WERI-Rb-1 (cell line): ENCODE results near the gene SLC4A11.

ENCODE experiments used
- DNase-seq: peaks from one replicate; pipeline ENCODE4 v3.0.0-alpha.2; 2020
- H3K27ac ChIP-seq: fragments of 250-450 bp; sonication (Bioruptor Pico); 2 replicates; pipeline ENCODE4 v1.5.1; 2020; ENCODE audit warnings: mild to moderate bottlenecking, moderate library complexity
- H3K27me3 ChIP-seq: fragments of 250-450 bp; sonication (Bioruptor Pico); 2 replicates; pipeline ENCODE4 v1.5.1; 2021; ENCODE audit warnings: mild to moderate bottlenecking, low read depth, moderate library complexity; ENCODE audit not compliant: insufficient read depth, severe bottlenecking
- H3K36me3 ChIP-seq: fragments of 250-450 bp; sonication (Bioruptor Pico); 2 replicates; pipeline ENCODE4 v1.5.1; 2020; ENCODE audit warnings: mild to moderate bottlenecking, moderate library complexity
- H3K4me3 ChIP-seq: 2 replicates; pipeline ENCODE4 v1.5.1; 2011; ENCODE audit warnings: low read depth, mild to moderate bottlenecking, control low read depth, low read length
- H3K9me3 ChIP-seq: fragments of 250-450 bp; sonication (Bioruptor Pico); 2 replicates; pipeline ENCODE4 v1.5.1; 2021; ENCODE audit warnings: mild to moderate bottlenecking, moderate library complexity; ENCODE audit not compliant: severe bottlenecking
- CTCF ChIP-seq: IDR thresholded peaks from 2 replicates; pipeline ENCODE4 v1.5.1; 2011; ENCODE audit warnings: low read depth, mild to moderate bottlenecking, control low read depth, inconsistent platforms, low read length

SLC4A11 gene

DNA sequence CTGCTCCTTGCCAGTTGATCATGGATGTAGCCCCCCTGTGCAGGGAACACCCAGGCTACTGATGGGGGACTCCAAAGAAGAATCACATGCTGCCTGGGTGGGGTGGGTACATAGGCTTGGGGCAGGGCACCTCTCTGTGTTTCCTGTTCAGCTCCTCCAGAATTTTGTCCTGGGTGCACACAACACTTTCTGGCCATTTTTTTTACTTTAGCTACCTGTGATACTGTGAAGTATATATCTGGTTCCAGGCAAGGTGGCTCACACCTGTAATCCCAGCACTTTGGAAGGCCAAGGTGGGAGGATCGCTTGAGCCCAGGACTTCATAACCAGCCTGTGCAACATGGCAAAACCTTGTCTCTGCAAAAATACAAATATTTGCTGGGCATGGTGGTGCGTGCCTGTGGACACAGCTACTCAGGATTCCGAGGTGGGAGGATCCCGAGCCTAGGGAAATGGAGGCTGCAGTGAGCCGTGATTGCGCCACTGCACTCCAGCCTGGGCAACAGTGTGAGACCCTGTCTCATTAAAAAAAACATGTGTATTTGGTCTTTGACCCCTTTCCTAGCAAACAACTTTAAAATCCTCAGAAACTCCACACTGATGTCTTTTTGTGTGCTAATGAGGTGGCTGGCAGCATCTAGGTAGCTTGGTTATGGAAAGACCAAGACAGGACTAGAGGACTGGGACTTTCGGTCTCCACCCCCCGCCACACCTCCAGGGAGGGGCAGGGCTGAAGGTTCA lies 14.1 kb downstream of the SLC4A11 start:
- H3K9me3 ChIP-seq: no peaks in the 10 kb centered on the region
- no peak overlapping the region for H3K27ac ChIP-seq
- DNase-seq: no peak
- H3K36me3 ChIP-seq: peaks cover 10% of the 10 kb centered on the region
- no peak for TF ChIP-seq CTCF
- H3K4me3 ChIP-seq: no peak overlapping the region
- H3K27me3 ChIP-seq: no peaks in the 10 kb centered on the region

- Histone ChIP-seq H3K4me3 (no peak overlapping the region), H3K27ac (no peak overlapping the region), H3K36me3 (peaks cover 10% of the 10 kb centered on the region), H3K9me3 (no peaks in the 10 kb centered on the region), H3K27me3 (no peaks in the 10 kb centered on the region)
- DNase-seq: no peak
- no peak for TF ChIP-seq CTCF
Measured at GRCh38 chr20:3223994-3224680, 14.9 kb downstream of the SLC4A11 start.

DNA sequence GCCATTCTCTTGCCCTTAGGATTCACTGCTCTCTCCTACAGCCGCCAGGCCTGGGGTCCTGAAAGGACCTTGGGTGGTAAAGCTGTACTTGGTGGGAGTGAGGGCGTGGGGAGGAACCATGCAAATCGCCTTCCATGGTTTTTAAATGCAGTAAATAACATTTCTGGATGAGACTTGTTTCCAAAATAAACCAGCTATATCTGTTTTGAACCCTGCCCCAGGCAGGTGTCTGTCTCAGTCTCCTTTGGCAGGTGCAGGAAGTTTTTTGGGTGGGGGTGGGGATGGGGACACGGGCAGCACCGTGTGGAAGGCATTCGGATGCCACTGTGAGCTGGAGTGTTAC lies 15.4 kb downstream of the SLC4A11 start:
- Histone ChIP-seq H3K4me3 (no peak overlapping the region), H3K36me3 (peaks cover 10% of the 10 kb centered on the region), H3K27ac (no peak overlapping the region), H3K27me3 (no peaks in the 10 kb centered on the region), H3K9me3 (no peaks in the 10 kb centered on the region)
- DNase-seq: no peak
- no peak for TF ChIP-seq CTCF

DNA sequence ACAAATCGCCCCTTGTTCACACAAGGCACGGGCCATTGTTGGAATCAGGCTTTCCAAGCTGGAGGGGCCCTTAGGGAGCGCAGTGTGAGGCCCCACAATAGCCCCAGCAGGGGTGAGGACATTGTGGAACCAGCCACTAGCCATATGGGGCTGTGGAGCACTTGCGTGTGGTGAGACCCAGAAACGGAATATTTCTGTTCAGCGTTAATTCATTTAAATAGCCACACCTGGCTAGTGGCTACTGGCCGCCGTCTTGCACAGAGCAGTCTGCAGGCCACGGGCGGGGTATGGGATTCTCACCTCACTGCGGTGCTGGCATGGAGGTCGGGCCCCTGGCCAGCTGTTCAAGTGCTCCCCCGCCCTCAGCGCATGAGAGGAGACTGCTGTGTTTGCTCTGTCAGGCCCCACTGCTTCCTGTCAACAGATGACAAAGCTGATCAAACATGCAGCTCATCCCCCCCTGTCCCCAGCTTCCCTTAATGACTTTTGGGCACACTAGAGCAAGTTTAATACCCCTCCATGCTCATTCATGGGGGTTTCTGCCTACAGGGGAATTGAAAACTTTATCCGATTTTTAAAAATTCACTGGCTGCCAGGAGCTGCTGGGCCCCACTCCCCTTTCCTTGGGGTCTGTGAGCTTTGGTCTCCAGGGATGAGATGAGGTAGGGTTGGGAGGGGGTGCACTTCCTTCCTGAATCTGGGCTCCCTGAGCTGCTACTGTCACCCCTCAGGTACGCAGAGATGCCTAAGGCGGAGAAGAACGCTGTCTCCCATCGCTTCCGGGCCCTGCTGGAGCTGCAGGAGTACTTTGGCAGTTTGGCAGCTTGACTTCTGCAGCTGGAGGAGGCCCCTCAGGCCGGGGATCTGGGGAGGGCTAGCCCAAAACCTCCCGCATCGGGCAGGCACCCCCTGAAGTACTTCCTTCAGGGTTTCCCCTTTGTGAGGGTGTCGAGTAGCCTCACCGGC lies 16.1 kb downstream of the SLC4A11 start:
- DNase-seq: peak; percentile 81
- H3K27me3 ChIP-seq: no peaks in the 10 kb centered on the region
- H3K9me3 ChIP-seq: no peaks in the 10 kb centered on the region
- 0 out of 2 replicates have a peak overlapping the region, but pooled peaks have one; percentile 36 for H3K27ac ChIP-seq
- no peak overlapping the region for H3K4me3 ChIP-seq
- no peak for TF ChIP-seq CTCF
- peaks cover 12% of the 10 kb centered on the region for H3K36me3 ChIP-seq

DNA sequence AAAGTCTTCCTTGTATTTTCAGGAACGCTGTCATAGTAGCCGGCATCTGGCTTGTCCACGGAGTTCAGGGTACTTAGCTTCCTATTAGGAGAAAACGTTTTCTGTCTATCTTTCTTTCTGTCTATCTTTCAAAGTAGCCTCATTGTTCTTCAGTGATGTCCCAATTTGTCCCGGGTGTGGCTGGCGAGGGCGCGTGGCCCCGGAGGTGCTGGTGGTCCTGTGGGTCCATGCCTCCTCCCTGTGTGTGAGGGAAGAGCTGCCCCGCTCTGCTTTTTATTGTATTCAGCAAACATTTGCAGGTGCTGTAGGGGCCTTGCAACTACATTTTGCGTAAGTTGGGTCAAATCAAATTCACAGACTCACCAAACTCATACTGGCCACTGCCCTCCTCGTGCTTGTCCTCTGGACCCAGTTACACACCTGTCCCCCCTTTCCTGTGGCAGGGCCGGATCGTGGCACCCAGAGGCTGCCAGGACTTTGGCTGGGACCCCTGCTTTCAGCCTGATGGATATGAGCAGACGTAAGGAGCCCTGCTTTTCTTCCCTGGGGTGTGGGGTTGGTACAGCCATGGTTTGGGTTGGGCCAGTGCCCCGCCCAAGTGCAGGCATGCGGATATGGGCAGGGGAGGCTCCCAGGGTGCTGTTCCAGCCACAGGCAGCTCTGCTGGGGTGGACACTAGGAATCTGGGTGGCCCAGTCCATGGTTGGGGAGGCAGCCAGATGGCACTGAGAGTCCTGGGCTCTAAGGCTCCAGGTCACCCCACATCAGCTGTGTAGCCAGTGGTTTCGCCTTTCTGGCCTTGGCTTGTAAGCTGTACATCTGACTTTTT lies 17.4 kb downstream of the SLC4A11 start:
- Histone ChIP-seq H3K36me3 (peaks cover 19% of the 10 kb centered on the region), H3K9me3 (no peaks in the 10 kb centered on the region), H3K27ac (no peak overlapping the region)

More for the DNA sequence above, 17.4 kb downstream of the SLC4A11 start:
- TF ChIP-seq CTCF: no peak
- no peak overlapping the region for H3K4me3 ChIP-seq
- no peaks in the 10 kb centered on the region for H3K27me3 ChIP-seq
- no peak for DNase-seq
